Activated naive CD4-positive, alpha-beta T cell treated with anti-CD3 and anti-CD28 coated beads for 36 hours (primary cell): ENCODE data around the gene FBXO21. TPM values are rescaled to one million over a fixed set of nuclear protein-coding genes. Genes with fewer than 3 reads are reported as not detected.

Experiments
- CTCF ChIA-PET: fragments of 350-600 bp; sonication (Branson Sonifier 250); formaldehyde crosslinking; loops from one replicate; lab custom pipeline; 2021; ENCODE audit warnings: antibody characterized with exemption; lab: Charles Lee
- DNase-seq: peaks from one replicate; pipeline ENCODE4 v3.0.0-alpha.2; 2020
- H3K27ac Mint-ChIP-seq: one replicate; pipeline ENCODE4 v1.8.0; 2021; ENCODE audit warnings: mild to moderate bottlenecking, mixed read lengths
- H3K27me3 Mint-ChIP-seq: one replicate; pipeline ENCODE4 v1.8.0; 2021; ENCODE audit warnings: low read depth, mixed read lengths
- H3K36me3 Mint-ChIP-seq: one replicate; pipeline ENCODE4 v1.8.0; 2021; ENCODE audit warnings: low read depth, mixed read lengths
- H3K4me1 Mint-ChIP-seq: one replicate; pipeline ENCODE4 v1.8.0; 2021; ENCODE audit warnings: low read depth, mixed read lengths
- H3K4me3 Mint-ChIP-seq: one replicate; pipeline ENCODE4 v1.8.0; 2021; ENCODE audit warnings: mild to moderate bottlenecking, moderate library complexity, mixed read lengths
- H3K9me3 Mint-ChIP-seq: one replicate; pipeline ENCODE4 v1.8.0; 2021; ENCODE audit warnings: mixed read lengths
- intact Hi-C: fragments of 100-400 bp; cut with micrococcal nuclease; formaldehyde crosslinking; loops from one replicate; pipeline ENCODE4 v1.15.1; 2023
- total RNA-seq, 2 experiments: library from RNA; stranded (reverse); gene quantifications; one replicate each; pipeline ENCODE4 v1.2.3, GENCODE V29; 2021

Gene FBXO21
- total RNA-seq, 2 experiments from 2014 or later = 18.2 to 19.7 TPM

- CTCF ChIA-PET = no interaction called here
Measured at GRCh38 chr12:117216686-117217085, 26.4 kb upstream of the FBXO21 start.

GRCh38 chr12:117214797-117215196 is 24.5 kb upstream of the FBXO21 start:
- Mint-ChIP-seq H3K27me3 (peaks cover 2% of the 10 kb centered on the region), H3K4me1 (no peaks in the 10 kb centered on the region), H3K36me3 (no peaks in the 10 kb centered on the region), H3K9me3 (no peaks in the 10 kb centered on the region), H3K4me3 (no peak overlapping the region), H3K27ac (no peak overlapping the region)
- intact Hi-C loops = loop anchor here (5.0 kb wide), 1 partner anchor 643 kb away; no protein-coding TSS in a partner anchor
- DNase-seq = no peak
- CTCF ChIA-PET = no interaction called here

More at GRCh38 chr12:117216686-117217085, 26.4 kb upstream of the FBXO21 start:
- no peak for DNase-seq
- H3K36me3 Mint-ChIP-seq = no peaks in the 10 kb centered on the region
- H3K27ac Mint-ChIP-seq = no peak overlapping the region
- peaks cover 2% of the 10 kb centered on the region for H3K27me3 Mint-ChIP-seq
- no peak overlapping the region for H3K4me3 Mint-ChIP-seq
- no peaks in the 10 kb centered on the region for H3K4me1 Mint-ChIP-seq
- H3K9me3 Mint-ChIP-seq = no peaks in the 10 kb centered on the region
- intact Hi-C loops = no loop called here

GRCh38 chr12:117213295-117213808 is 23.1 kb upstream of the FBXO21 start:
- Mint-ChIP-seq H3K4me3 (no peak overlapping the region), H3K27me3 (peaks cover 2% of the 10 kb centered on the region), H3K36me3 (no peaks in the 10 kb centered on the region), H3K9me3 (no peaks in the 10 kb centered on the region), H3K4me1 (no peaks in the 10 kb centered on the region), H3K27ac (no peak overlapping the region)
- DNase-seq = no peak
- CTCF ChIA-PET = interaction anchor here (0.6 to 5.0 kb wide), 7 partner anchors 10 to 624 kb away, joined by 3 to 32 read pairs (median 3); no protein-coding TSS in a partner anchor
- intact Hi-C loops = loop anchor here (2.0 to 5.0 kb wide), 2 partner anchors 153 to 644 kb away; no protein-coding TSS in a partner anchor

- Mint-ChIP-seq H3K4me1 (no peaks in the 10 kb centered on the region), H3K27ac (no peak overlapping the region), H3K27me3 (no peaks in the 10 kb centered on the region), H3K9me3 (no peaks in the 10 kb centered on the region), H3K4me3 (no peak overlapping the region), H3K36me3 (no peaks in the 10 kb centered on the region)
- DNase-seq = peak; percentile 83
- intact Hi-C loops = loop anchor here (1.0 to 5.0 kb wide), 4 partner anchors 154 to 645 kb away; no protein-coding TSS in a partner anchor
- CTCF ChIA-PET = interaction anchor here (0.6 to 5.0 kb wide), 8 partner anchors 10 to 625 kb away, joined by 3 to 32 read pairs (median 3); no protein-coding TSS in a partner anchor
Measured at GRCh38 chr12:117212563-117213190, 22.4 kb upstream of the FBXO21 start.

- CTCF ChIA-PET = interaction anchor here (1.1 to 5.0 kb wide), 3 partner anchors 379 to 639 kb away, joined by 3 to 32 read pairs (median 5); no protein-coding TSS in a partner anchor
Measured at GRCh38 chr12:117210266-117210918, 20.1 kb upstream of the FBXO21 start.

GRCh38 chr12:117209626-117210025 is 19.4 kb upstream of the FBXO21 start:
- no peak overlapping the region for H3K4me3 Mint-ChIP-seq
- H3K27ac Mint-ChIP-seq = no peak overlapping the region
- H3K9me3 Mint-ChIP-seq = no peaks in the 10 kb centered on the region
- intact Hi-C loops = loop anchor here (5.0 kb wide), 1 partner anchor 648 kb away; no protein-coding TSS in a partner anchor
- H3K36me3 Mint-ChIP-seq = no peaks in the 10 kb centered on the region
- H3K27me3 Mint-ChIP-seq = peaks cover 4% of the 10 kb centered on the region
- H3K4me1 Mint-ChIP-seq = no peaks in the 10 kb centered on the region
- no peak for DNase-seq
- CTCF ChIA-PET = interaction anchor here (5.0 kb wide), 1 partner anchor 628 kb away, joined by 32 read pairs; no protein-coding TSS in a partner anchor

More at GRCh38 chr12:117210266-117210918, 20.1 kb upstream of the FBXO21 start:
- H3K4me1 Mint-ChIP-seq = no peaks in the 10 kb centered on the region
- no peaks in the 10 kb centered on the region for H3K36me3 Mint-ChIP-seq
- no peak overlapping the region for H3K27ac Mint-ChIP-seq
- no peaks in the 10 kb centered on the region for H3K9me3 Mint-ChIP-seq
- no peak overlapping the region for H3K4me3 Mint-ChIP-seq
- no peak for DNase-seq
- H3K27me3 Mint-ChIP-seq = no peaks in the 10 kb centered on the region
- intact Hi-C loops = loop anchor here (5.0 kb wide), 1 partner anchor 647 kb away; no protein-coding TSS in a partner anchor

GRCh38 chr12:117208811-117209455 is 18.7 kb upstream of the FBXO21 start:
- intact Hi-C loops = no loop called here
- no peaks in the 10 kb centered on the region for H3K4me1 Mint-ChIP-seq
- H3K36me3 Mint-ChIP-seq = no peaks in the 10 kb centered on the region
- no peak overlapping the region for H3K4me3 Mint-ChIP-seq
- peaks cover 4% of the 10 kb centered on the region for H3K27me3 Mint-ChIP-seq
- H3K27ac Mint-ChIP-seq = no peak overlapping the region
- DNase-seq = no peak
- CTCF ChIA-PET = interaction anchor here (1.5 kb wide), 1 partner anchor 272 kb away, joined by 3 read pairs; no protein-coding TSS in a partner anchor
- no peaks in the 10 kb centered on the region for H3K9me3 Mint-ChIP-seq

- Mint-ChIP-seq H3K4me1 (no peaks in the 10 kb centered on the region), H3K27me3 (peaks cover 4% of the 10 kb centered on the region), H3K9me3 (no peaks in the 10 kb centered on the region), H3K27ac (no peak overlapping the region), H3K36me3 (no peaks in the 10 kb centered on the region), H3K4me3 (no peak overlapping the region)
- intact Hi-C loops = no loop called here
- CTCF ChIA-PET = interaction anchor here (1.5 kb wide), 1 partner anchor 273 kb away, joined by 3 read pairs; no protein-coding TSS in a partner anchor
- DNase-seq = no peak
Measured at GRCh38 chr12:117208206-117208605, 17.9 kb upstream of the FBXO21 start.

GRCh38 chr12:117207675-117208074 is 17.4 kb upstream of the FBXO21 start:
- no peaks in the 10 kb centered on the region for H3K36me3 Mint-ChIP-seq
- no peak for DNase-seq
- peaks cover 4% of the 10 kb centered on the region for H3K27me3 Mint-ChIP-seq
- no peak overlapping the region for H3K27ac Mint-ChIP-seq
- H3K4me1 Mint-ChIP-seq = no peaks in the 10 kb centered on the region
- H3K9me3 Mint-ChIP-seq = no peaks in the 10 kb centered on the region
- no peak overlapping the region for H3K4me3 Mint-ChIP-seq
- CTCF ChIA-PET = interaction anchor here (1.5 kb wide), 1 partner anchor 273 kb away, joined by 3 read pairs; no protein-coding TSS in a partner anchor
- intact Hi-C loops = no loop called here

GRCh38 chr12:117202556-117202955 is 12.3 kb upstream of the FBXO21 start:
- H3K4me3 Mint-ChIP-seq = no peak overlapping the region
- no peak for DNase-seq
- no peaks in the 10 kb centered on the region for H3K4me1 Mint-ChIP-seq
- H3K27ac Mint-ChIP-seq = no peak overlapping the region
- no peaks in the 10 kb centered on the region for H3K9me3 Mint-ChIP-seq
- no peaks in the 10 kb centered on the region for H3K36me3 Mint-ChIP-seq
- peaks cover 9% of the 10 kb centered on the region for H3K27me3 Mint-ChIP-seq
- intact Hi-C loops = no loop called here
- CTCF ChIA-PET = interaction anchor here (3.7 kb wide), 1 partner anchor 10 kb away, joined by 13 read pairs; no protein-coding TSS in a partner anchor

GRCh38 chr12:117202033-117202432 is 11.8 kb upstream of the FBXO21 start:
- H3K4me1 Mint-ChIP-seq = no peaks in the 10 kb centered on the region
- H3K27ac Mint-ChIP-seq = no peak overlapping the region
- DNase-seq = no peak
- CTCF ChIA-PET = interaction anchor here (1.0 to 3.7 kb wide), 2 partner anchors 11 to 655 kb away, joined by 3 to 13 read pairs; no protein-coding TSS in a partner anchor
- intact Hi-C loops = no loop called here
- no peaks in the 10 kb centered on the region for H3K36me3 Mint-ChIP-seq
- no peaks in the 10 kb centered on the region for H3K9me3 Mint-ChIP-seq
- no peak overlapping the region for H3K4me3 Mint-ChIP-seq
- peaks cover 9% of the 10 kb centered on the region for H3K27me3 Mint-ChIP-seq
